ENCODE data around the gene INAFM2.
A peak's percentile ranks its signal among the peaks of the same experiment; 100 is the strongest.

The INAFM2 gene

DNA sequence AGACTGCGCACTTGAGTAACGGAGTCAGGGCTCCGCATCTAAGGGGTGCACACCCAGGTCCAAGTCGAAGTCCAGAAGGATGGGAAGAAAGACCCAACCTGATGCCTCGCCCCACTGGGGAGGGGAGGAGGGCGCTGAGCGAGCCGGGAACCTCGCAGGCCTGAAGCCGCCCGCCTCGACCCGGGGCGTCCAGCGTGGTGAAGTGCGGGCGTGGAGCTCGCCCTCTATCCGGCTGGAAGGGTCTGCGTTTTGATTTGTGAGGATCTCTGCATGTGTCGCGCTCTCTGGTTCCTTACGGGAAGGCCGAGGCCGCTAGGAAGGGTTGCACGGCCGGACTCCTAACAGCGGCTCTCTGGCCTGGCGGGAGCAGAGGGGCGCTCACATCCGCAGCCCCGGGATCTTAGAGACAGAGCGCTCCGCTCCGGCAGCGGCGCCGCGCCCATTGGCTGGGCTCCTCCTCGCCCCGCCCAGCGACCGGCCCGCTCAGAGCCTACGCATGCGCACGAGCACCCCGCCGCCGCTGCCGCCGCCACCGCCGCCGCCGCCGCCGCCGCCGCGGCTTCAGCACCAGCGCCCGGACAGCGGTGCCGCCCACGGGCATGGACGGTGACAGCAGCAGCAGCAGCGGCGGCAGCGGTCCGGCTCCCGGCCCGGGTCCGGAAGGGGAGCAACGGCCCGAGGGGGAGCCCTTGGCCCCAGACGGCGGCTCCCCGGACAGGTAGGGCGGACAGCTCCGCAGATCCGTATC, 34.4 kb downstream of the INAFM2 start, which contains the start of gene DISP2:
TSS of gene DISP2 (plus strand) at position 497 of the 748 bp plus-strand sequence. CDS start at position 600, 103 bp downstream.
- DNase-seq = peak in 54 of 56 donors; percentile 42 to 89 (median 77)

DNA sequence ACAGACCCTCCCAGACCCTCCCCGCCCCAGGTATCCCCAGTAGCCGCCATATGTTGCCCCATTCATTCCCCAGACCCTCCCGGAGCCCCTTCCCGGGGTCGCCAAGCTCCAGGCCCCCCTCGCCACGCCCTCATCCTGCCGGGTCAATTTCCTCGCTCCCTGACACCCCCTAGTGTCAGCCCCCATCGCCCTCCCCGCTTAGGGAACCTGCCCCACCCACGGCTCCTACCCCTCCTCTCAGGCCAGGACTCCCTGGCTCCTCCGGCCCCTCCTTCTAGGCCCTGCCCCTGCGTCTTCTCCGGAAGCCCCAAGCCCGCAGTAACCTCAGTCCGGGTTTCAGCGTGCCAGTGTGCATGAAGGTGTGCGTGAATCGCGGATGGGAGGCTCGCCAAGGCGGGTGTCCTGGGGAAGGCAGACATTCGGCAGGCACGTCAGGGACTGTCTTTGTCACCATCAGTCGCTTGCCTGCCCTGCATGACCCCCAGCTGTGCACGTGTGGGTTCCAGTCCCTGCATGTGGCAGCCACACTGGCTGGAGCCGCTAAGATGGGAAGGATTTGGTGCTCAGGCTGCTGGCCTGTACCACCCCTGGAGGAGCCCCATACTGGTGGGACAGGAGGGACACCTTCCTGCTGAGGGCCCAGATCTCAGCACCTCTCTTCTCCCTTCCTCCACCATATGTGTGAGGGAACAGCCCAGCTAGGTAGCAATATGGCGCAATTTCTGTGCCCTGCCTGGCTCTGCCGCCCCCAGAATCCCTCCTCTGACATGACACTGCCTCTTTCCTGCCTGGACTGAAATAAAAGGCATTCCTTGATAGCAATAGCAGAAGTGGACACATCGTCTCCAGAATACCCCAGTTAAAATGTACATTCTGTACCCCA, 35.2 kb downstream of the INAFM2 start:
- peak in 24 of 56 donors; percentile 21 to 71 (median 50) for DNase-seq

DNA sequence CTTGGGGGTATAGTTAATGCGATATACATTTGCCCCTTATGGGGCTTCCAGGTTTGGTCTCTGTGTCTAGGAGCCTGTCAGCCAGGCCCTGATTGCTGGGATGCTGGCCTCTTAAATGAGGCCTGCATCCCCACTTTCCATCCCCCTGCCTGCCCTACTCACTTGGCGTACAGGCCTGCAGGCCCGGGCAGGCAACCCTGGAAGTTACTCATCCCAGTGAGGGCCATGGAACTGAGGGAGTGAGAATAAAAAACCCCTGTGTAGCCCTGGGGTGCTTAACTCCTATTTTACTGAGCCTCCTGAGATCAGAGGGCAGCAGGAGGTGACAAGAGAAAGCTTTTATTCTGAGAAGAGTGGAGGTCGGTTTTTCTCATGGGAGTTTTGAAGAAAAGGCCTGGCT, 36.5 kb downstream of the INAFM2 start:
- no peak for DNase-seq

DNA sequence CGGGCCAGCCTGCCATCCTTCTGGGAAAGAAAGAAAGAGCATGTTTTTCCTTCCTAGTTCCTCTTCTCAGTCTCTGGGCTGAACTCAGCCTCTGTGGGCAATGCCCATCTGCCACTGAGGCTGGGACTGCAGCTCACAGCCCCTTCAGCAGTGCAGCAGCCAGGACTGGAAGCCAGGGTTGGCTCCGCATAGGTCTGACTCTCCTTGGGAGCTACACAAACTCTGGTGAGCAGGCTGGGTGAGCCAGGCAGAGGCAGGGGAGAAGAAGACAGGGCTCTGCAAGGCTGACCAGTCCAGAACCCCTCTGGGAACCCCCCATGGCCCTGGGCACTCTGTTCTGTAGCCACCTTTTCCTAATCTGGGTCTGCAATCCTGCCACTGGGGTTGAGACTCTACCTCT, 38.1 kb downstream of the INAFM2 start:
- DNase-seq = no peak

DNA sequence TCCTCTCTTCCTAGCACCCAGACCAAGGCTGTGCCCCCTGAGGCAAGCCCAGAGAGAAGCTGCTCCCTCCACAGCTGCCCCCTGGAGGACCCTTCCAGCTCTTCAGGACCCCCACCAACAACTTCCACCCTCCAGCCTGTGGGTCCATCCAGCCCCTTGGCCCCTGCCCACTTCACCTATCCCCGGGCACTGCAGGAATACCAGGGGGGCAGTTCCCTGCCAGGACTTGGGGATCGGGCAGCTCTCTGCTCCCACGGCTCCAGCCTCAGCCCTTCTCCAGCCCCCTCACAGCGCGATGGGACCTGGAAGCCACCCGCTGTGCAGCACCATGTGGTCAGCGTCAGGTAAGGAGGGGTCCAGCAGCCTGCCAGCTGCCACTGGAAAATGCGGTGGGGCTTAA, 40.1 kb downstream of the INAFM2 start:
- no peak for DNase-seq

DNA sequence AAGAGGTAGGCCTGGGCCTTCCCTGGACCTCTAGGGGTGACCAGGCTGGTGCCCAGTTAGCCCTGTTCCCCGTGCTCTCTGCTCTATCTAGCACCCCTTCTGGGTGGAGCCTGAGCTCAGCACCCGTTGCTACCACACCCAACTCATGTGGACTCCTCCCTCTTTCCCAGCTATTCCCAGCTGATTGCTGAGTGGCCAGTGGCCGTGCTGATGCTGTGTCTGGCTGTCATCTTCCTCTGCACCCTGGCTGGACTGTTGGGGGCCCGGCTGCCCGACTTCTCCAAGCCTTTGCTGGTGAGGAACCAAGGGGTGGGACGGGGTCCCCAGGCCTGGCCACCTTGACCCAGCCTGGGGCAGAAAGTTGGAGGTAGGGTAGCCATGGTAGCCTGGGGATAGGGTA, 40.8 kb downstream of the INAFM2 start:
- no peak for DNase-seq

- no peak for DNase-seq
Observed at GRCh38 chr15:40365016-40365415, 41.5 kb downstream of the INAFM2 start.

- DNase-seq = no peak
Observed at GRCh38 chr15:40365624-40366456, 42.3 kb downstream of the INAFM2 start.

GRCh38 chr15:40366457-40367370, 43.2 kb downstream of the INAFM2 start:
- peak in 49 of 56 donors; percentile 8 to 89 (median 53) for DNase-seq

GRCh38 chr15:40367371-40367685, 43.8 kb downstream of the INAFM2 start:
- DNase-seq = no peak

DNA sequence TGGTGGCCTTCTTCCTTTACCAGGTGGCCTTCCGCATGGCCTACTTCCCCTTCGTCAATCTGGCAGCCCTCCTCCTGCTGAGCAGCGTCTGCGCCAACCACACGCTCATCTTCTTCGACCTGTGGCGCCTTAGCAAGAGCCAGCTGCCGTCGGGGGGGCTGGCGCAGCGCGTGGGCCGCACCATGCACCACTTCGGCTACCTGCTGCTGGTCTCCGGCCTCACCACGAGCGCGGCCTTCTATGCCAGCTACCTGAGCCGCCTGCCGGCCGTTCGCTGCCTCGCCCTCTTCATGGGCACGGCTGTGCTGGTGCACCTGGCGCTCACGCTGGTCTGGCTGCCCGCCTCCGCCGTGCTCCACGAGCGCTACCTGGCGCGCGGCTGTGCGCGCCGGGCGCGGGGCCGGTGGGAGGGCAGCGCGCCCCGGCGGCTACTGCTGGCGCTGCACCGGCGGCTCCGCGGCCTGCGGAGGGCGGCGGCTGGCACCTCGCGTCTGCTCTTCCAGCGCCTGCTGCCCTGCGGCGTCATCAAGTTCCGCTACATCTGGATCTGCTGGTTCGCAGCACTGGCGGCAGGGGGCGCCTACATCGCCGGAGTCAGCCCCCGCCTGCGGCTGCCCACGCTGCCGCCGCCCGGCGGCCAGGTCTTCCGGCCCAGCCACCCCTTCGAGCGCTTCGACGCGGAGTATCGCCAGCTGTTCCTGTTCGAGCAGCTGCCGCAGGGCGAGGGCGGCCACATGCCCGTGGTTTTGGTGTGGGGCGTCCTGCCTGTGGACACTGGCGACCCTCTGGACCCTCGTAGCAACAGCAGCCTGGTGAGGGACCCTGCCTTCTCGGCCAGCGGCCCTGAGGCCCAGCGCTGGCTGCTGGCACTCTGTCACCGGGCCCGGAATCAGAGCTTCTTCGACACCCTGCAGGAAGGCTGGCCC, 44.5 kb downstream of the INAFM2 start:
- DNase-seq = peak in 46 of 56 donors; percentile 13 to 76 (median 46)

- no peak for DNase-seq
Observed at GRCh38 chr15:40368719-40369473, 45.4 kb downstream of the INAFM2 start.

- DNase-seq = no peak
Observed at GRCh38 chr15:40369474-40369869, 46.0 kb downstream of the INAFM2 start.

DNA sequence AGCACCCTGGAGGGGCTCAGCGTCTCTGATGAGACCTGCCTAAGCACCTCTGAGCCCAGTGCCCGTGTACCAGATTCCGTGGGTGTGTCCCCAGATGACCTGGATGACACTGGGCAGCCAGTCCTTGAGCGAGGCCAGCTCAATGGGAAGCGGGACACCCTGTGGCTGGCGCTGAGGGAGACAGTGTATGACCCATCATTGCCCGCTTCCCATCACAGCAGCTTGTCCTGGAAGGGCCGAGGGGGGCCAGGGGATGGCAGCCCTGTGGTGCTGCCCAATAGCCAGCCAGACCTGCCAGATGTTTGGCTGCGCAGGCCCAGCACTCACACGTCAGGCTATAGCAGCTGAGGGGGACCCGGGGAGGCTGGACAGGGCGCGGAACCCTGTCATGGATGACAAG, 46.5 kb downstream of the INAFM2 start:
- no peak for DNase-seq

DNA sequence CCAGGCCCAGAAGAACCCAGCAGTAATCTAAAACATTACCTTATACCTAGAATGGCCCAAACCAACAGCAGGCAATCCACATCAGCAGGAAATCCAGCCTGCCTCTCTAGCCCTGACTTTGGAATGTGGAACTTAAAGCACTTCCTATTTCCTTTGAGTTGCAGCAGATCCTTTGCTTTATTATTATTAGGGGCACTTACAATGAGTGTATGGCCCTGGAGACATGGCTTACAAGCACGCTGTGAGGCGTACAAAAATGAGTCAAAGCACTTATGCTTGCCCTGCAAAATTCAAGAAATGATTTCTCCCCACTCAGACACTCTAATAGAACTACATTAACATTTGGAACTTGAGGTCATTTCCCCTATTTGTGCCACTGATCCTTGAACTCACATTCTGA, 49.5 kb downstream of the INAFM2 start:
- no peak for DNase-seq
